Fibroblast of mammary gland (primary cell): Measurements from ENCODE around the gene NISCH.

Experiments
- DNase-seq: peaks from one replicate; pipeline ENCODE4 v3.0.0-alpha.2; 2010; ENCODE audit warnings: low read depth
- H3K4me3 ChIP-seq: 2 replicates; pipeline ENCODE4 v1.5.1; 2011; ENCODE audit warnings: low read depth, mild to moderate bottlenecking, low read length, moderate library complexity; ENCODE audit not compliant: control insufficient read depth
- CTCF ChIP-seq: conservative IDR thresholded peaks from 2 replicates; pipeline ENCODE4 v1.5.1; 2011; ENCODE audit warnings: low read depth, low read length, inconsistent platforms; ENCODE audit not compliant: control insufficient read depth, insufficient read depth

The NISCH gene

GRCh38 chr3:52434491-52435115, 20.8 kb upstream of the NISCH start:
- H3K4me3 ChIP-seq, result no peak overlapping the region
- TF ChIP-seq CTCF, result no peak
- DNase-seq, result no peak

- H3K4me3 ChIP-seq, result no peak overlapping the region
- no peak for DNase-seq
- TF ChIP-seq CTCF, result no peak
Measured at GRCh38 chr3:52435246-52436101, 19.9 kb upstream of the NISCH start.

- TF ChIP-seq CTCF, result no peak
- DNase-seq, result peak; percentile 70
- H3K4me3 ChIP-seq, result no peak overlapping the region
Measured at GRCh38 chr3:52436500-52437149, 18.8 kb upstream of the NISCH start.

- no peak for TF ChIP-seq CTCF
- no peak overlapping the region for H3K4me3 ChIP-seq
- DNase-seq, result no peak
Measured at GRCh38 chr3:52437326-52438103, 17.9 kb upstream of the NISCH start.

- H3K4me3 ChIP-seq, result no peak overlapping the region
- TF ChIP-seq CTCF, result no peak
- DNase-seq, result no peak
Measured at GRCh38 chr3:52438104-52438376, 17.4 kb upstream of the NISCH start.

GRCh38 chr3:52438579-52439425, 16.6 kb upstream of the NISCH start:
- no peak for DNase-seq
- no peak for TF ChIP-seq CTCF

More at GRCh38 chr3:52438579-52439425, 16.6 kb upstream of the NISCH start:
- no peak overlapping the region for H3K4me3 ChIP-seq
